Measurements from ENCODE around the gene CNFN.

Gene CNFN

DNA sequence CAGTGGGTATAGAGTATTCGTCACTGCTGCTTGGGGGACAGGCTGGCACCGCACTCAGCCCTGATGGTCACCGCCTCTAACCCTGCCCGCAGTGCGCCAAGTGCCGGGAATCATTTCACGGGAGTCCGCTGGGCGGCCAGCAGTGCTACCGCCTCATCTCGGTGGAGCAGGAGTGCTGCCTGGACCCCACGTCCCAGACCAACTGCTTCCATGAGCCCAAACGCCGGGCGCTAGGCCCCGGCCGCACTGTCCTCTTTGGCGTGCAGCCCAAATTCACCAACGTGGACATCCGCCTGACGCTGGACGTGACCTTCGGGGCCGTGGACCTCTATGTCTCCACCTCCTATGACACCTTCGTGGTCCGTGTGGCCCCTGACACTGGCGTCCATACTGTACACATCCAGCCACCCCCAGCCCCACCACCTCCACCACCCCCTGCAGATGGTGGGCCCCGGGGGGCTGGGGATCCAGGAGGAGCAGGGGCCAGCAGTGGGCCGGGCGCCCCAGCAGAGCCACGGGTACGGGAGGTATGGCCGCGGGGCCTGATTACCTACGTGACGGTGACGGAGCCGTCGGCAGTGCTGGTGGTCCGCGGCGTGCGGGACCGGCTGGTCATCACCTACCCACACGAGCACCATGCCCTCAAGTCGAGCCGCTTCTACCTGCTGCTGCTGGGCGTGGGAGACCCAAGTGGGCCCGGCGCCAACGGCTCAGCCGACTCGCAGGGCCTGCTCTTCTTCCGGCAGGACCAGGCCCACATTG, 14.5 kb downstream of the CNFN start:
- no peak for DNase-seq (ENCODE audit: low read depth)

DNA sequence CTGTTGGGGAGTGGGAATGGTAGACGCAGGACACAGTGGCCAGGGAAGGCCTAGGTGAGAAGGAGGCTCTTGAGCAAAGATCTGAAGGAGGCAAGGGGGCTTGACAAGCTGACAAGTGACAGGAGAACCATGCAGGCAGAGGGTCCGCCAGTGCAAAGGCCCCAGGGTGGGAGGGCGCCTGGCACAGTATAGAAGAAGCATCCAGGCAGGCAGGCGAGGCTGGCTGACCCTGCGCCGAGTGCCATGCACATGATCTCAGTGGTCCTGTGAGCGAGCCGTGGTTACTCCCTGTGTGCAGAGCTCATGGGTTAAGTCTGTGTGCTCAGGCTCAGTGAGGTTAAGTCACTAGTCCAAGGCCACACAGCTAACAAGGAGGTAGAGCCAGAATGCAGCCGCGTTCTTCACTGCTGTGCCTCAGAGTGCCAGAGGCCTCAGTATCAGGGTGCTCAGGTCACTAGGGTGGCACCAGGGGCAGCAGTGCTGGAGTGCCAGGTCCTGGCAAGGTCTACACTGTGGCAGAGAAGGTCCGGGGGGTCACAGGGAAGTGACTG, 15.2 kb downstream of the CNFN start:
- no peak for DNase-seq (ENCODE audit: low read depth)

GRCh38 chr19:42370626-42371175, 19.4 kb downstream of the CNFN start:
- no peak for DNase-seq (ENCODE audit: low read depth)

GRCh38 chr19:42370068-42370520, 20.0 kb downstream of the CNFN start:
- no peak for DNase-seq (ENCODE audit: low read depth)

- DNase-seq (ENCODE audit: low read depth), result no peak
These were observed 20.5 kb downstream of the CNFN start for GRCh38 chr19:42369433-42370067.

DNA sequence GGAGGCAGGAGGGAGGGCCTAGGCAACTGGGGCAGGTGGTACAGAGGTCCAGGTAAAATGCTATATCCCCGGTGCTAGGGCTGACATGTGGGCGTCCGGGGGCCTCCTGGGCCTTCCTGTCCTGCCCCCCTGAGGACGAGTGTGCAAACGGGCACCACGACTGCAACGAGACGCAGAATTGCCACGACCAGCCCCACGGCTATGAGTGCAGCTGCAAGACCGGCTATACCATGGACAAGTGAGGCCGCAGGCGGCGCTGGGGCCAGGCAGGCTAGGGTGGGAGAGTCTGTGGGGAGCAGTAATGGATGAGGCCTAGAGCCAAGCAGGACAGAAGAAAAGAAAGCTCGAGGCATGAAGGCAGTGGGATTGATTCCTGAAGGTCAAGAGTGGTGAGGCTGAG, 21.3 kb downstream of the CNFN start:
- no peak for DNase-seq (ENCODE audit: low read depth)

DNA sequence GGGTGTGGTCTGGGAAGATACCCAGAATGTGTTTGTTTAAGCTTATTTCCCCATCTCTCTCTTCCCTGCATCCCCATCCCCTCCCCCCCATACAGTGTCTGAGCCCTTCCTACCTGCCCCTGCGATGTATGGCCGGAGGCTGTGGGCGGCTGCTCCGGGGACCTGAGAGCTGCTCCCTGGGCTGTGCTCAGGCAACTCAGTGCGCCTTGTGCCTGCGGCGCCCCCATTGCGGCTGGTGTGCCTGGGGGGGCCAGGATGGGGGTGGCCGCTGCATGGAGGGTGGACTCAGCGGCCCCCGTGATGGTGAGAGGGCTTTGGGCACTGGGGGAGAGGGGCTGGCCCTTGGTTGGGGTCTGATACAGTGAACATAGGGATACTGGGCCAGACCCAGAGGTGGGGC, 21.7 kb downstream of the CNFN start:
- no peak for DNase-seq (ENCODE audit: low read depth)

DNA sequence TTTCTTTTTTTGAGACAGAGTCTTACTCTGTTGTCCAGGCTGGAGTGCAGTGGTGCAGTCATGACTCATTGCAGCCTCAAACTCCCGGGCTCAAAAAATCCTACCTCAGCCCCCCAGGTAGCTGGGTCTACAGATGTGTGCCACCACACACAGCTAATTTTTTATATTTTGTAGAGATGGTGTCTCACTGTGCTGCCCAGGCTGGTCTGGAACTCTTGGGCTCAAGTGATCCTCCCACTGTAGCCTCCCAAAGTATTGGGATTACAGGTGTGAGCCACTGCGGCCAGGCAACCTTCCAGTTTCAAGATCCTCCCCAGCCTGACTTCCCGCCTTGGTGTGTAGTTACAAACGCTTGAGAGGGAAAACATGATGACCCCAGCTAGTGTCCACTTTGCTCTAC, 22.2 kb downstream of the CNFN start:
- DNase-seq (ENCODE audit: low read depth), result no peak

- no peak for DNase-seq (ENCODE audit: low read depth)
These were observed 23.4 kb downstream of the CNFN start for GRCh38 chr19:42366673-42367072.

- DNase-seq (ENCODE audit: low read depth), result no peak
These were observed 26.3 kb downstream of the CNFN start for GRCh38 chr19:42363614-42364346.

DNA sequence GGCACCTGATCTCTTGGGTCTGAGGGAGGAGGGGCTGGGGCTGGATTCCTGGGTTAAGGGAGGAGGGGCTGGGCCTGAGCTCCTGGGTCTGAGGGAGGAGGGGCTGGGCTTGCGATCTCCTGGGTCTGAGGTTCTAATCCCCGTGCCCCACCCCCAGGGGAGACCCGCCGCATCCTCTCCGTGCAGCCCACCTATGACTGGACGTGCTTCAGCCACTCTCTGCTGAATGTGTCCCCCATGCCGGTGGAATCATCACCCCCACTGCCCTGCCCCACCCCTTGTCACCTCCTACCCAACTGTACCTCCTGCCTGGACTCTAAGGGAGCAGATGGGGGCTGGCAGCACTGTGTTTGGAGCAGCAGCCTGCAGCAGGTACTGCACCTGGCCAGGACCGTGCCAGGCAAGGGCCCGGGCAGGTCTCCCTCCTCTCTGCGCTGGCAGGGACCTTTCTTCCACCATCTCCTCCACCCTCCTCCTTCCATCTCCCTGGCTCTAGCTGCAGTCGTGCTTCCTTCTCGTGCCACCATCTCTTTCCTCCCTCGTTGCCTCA, 27.1 kb downstream of the CNFN start:
- DNase-seq (ENCODE audit: low read depth), result no peak

GRCh38 chr19:42362342-42362741, 27.8 kb downstream of the CNFN start:
- DNase-seq (ENCODE audit: low read depth), result no peak

DNA sequence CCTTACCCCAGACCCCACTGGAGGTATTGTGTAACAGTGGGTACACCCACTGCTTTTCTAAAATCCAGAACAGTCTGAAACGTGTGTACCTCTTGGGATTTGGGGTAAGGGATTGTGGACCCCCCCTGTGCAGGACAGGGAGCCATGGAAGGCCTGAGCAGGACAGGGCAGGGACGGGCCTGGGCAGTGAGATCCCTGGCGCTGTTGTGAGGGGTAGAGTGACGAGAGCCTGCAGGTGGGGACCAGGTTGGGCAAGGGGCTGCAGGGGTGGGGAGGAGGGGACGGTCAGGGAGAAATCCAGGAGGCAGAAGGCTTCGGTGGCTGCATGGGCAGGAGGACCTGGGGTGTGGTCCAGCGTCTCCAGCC, 28.6 kb downstream of the CNFN start:
- no peak for DNase-seq (ENCODE audit: low read depth)

DNA sequence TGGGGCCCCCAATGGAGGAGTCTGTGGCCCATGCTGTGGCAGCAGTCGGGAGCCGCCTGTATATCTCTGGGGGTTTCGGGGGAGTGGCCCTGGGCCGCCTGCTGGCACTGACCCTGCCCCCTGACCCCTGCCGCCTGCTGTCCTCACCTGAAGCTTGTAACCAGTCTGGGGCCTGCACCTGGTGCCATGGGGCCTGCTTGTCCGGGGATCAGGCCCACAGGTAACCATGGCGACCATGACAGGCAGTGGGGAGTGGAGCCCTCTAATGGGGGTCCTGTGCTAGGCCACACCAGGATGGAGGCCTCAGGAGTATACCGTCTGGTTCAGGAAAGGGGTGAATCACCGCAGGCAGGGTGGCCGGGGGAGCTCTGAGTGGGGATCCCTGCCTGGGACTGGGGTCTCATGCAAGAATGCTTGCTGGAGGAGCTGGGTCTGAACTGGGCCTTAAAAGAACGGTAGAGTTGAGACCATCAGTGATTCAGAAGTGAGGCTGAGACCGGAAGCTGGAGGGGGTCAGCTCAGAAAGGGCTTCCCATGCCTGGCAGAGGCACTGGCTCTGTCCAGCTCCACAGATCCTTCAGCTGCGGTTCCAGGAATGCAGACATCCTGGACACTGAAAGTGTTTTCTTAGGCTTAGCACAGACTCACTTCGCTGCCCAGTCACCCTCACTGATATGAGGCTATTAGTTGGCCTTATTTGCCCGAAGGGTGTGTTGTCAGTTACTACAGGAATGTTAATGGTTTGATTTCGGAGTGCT, 29.1 kb downstream of the CNFN start:
- no peak for DNase-seq (ENCODE audit: low read depth)

DNA sequence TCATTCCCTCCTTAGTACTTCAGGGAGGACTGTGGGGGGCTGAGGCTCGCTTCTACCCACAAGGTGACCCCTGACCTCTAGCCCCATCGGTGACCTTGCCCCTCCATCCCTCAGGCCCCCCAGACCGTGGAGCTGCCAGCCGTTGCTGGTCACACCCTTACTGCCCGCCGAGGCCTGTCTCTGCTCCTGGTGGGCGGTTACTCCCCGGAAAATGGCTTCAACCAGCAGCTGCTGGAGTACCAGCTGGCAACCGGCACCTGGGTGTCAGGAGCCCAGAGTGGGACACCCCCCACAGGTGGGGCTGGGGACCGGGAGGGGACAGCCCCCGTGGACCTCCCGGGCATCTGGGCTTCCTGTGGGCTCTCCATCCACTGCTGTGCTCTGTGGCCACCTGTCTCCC, 32.8 kb downstream of the CNFN start:
- DNase-seq (ENCODE audit: low read depth), result no peak

DNA sequence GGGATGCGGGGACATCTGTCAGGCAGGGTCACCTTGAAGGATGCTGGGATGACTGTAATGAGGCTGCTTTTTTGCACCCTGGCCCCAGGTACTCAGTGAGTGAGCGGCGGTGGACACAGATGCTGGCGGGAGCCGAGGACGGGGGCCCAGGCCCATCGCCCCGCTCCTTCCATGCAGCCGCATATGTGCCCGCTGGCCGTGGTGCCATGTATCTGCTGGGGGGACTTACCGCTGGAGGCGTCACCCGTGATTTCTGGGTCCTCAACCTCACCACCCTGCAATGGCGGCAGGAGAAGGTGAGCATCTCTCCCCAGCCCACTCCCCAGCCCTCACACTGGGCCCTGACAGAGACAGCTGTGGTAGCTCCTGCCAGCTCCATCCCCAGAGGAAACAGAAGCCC, 33.4 kb downstream of the CNFN start:
- no peak for DNase-seq (ENCODE audit: low read depth)

GRCh38 chr19:42355896-42356295, 34.2 kb downstream of the CNFN start:
- no peak for DNase-seq (ENCODE audit: low read depth)

DNA sequence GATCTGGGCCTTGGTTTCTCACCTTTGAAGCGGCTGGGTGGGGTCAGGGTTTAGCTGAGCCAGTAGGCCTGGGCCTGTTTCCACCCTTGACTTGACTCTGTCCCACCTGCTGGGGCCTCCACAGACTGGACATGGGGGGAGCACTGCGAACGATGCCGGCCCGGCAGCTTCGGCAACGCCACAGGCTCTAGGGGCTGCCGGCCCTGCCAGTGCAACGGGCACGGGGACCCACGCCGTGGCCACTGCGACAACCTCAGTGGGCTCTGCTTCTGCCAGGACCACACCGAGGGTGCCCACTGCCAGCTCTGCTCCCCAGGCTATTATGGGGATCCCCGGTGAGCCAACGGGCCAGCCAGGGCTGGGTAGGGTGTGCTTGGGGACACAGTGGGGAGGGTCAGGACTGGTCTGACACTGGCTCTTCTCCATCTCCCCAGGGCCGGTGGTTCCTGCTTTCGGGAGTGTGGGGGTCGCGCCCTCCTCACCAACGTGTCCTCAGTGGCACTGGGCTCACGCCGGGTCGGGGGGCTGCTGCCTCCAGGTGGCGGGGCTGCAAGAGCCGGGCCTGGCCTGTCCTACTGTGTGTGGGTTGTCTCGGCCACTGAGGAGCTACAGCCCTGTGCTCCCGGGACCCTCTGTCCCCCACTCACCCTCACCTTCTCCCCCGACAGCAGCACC, 36.6 kb downstream of the CNFN start:
- DNase-seq (ENCODE audit: low read depth), result no peak

DNA sequence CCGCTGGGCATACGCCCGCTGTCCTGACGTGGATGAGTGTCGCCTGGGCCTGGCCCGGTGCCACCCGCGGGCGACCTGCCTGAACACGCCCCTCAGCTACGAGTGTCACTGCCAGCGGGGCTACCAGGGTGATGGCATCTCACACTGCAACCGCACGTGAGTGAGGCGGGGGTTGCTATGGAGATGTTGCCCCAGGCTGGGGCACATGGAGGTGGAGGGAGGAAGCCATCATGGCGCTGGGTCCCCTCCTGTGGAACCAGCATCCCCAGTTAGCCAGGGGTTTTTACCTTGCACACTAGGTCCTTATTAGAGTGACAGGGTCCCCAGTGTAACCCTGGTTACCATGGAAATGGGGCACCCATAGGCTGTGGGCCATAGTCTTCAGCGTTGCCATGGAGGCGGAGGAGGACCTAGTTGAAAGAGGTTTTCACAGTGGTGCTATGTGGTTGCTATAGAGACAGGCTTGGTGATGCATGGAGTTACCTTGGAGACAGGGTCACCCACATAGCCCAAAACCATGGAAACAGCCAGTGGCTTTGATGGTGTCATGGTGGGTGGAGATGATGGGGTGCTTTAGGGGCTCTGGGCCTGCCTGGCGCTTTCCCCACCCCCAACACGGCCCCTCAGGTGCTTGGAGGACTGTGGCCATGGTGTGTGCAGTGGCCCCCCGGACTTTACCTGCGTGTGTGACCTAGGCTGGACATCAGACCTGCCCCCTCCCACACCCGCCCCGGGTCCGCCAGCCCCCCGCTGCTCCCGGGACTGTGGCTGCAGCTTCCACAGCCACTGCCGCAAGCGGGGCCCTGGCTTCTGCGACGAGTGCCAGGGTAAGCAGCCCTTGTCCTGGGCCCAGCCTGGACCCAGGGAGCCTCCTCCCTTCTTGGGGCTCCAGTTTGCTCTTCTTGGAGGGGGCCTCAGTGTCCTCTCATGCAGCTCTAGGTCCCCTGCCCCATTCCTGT, 37.5 kb downstream of the CNFN start:
- DNase-seq (ENCODE audit: low read depth), result no peak

Measured in stimulated activated CD4-positive, alpha-beta T cell treated with anti-CD3 and anti-CD28 coated beads, Interleukin-2, amount 100 ng/mL, for 4 hours (primary cell).